Stimulated activated CD4-positive, alpha-beta T cell treated with anti-CD3 and anti-CD28 coated beads, TNF-alpha, amount 100 ng/mL, for 24 hours (primary cell): Measurements from ENCODE around the gene DSC2.

Experiments
- DNase-seq, 3 experiments: peaks; one replicate each; pipeline ENCODE4 v3.0.0-alpha.2; 2020; ENCODE audit warnings: low read depth in 3 of 3

The DSC2 gene

DNA sequence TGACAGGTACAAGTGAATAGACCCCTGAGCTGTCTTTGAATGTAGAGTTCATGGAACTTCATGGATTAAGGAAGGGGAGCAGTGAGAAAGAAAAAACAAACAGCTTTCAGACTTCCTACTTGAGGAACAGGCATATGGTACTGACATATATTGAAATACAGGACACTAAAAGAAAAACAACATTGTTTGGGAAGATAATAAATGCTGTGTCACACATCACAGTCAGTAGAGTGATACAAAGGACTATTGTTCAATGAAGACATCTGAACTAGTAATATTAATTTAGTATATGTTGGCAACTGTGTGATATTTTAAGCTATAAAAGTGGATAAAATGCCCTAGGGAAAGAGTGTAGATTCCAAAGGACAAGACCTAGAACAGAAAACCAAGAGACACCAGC, 3.3 kb downstream of the DSC2 start:
- no peak for DNase-seq

- DNase-seq, result no peak
These were observed 4.6 kb downstream of the DSC2 start for GRCh38 chr18:31097666-31098065.

DNA sequence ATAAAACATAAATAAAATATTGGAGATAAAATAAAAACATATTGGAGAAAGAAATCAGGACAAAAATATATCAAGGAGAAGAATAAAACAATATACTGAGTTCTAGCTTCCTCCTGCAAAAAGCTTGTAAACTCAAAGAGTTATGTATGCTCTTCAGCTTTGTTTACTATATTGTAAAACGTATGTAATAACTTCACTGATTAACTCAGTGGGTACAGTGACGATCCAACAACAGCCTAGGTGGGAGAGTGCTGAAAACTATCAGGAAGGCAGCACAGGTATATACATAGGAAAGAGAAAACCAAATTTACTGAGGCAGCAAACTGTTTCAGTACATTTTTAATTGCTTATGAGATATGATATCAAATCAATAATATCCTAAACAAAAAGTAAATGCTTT, 8.3 kb downstream of the DSC2 start:
- no peak for DNase-seq

- no peak for DNase-seq
These were observed 8.9 kb downstream of the DSC2 start for GRCh38 chr18:31093294-31093693.

GRCh38 chr18:31091350-31091749, 10.9 kb downstream of the DSC2 start:
- DNase-seq, result no peak

GRCh38 chr18:31088532-31088931, 13.7 kb downstream of the DSC2 start:
- no peak for DNase-seq

DNA sequence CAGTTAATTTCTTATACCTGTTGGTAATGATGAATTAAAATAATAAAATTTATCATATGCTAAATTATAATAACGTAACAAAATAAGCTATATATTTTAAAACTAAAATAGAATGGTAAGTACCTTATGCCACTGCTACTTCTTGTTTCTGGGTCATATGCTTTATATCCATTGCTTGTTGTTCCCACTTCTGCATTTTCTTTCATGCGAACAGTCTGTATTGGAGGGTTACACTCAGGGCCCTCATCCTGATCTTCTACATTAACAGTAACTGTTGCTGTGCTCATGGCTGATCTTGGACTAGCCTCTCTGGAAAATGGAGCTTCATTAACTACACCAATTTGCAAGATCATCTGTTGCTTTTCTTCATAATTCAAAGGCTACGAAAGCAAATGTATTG, 22.2 kb downstream of the DSC2 start:
- DNase-seq, result no peak

DNA sequence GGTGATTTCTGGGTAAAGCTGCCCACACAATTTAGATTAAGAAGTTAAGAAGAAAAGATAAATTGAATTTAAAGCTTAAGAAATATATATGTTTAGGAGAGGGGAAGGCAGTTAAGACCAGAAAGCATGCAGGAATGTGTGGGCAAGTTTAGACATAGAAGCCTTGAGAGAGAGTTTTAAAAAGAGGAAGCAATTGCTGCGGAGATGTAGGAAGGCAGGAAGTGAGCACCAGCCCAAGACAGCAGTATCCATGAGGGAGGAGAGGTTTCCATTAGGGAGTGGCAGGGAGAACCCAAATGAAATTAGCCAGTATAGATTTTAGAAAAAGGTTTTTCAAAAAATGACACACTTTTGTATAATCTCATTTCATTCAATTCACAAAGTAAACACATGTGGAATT, 24.3 kb downstream of the DSC2 start:
- DNase-seq, result no peak

GRCh38 chr18:31072175-31072574, 30.0 kb downstream of the DSC2 start:
- DNase-seq, result no peak

GRCh38 chr18:31070206-31070605, 32.0 kb downstream of the DSC2 start:
- DNase-seq, result no peak

GRCh38 chr18:31066266-31066665, 36.0 kb downstream of the DSC2 start:
- DNase-seq, result no peak

- DNase-seq, result no peak
These were observed 37.0 kb downstream of the DSC2 start for GRCh38 chr18:31065036-31065773.

DNA sequence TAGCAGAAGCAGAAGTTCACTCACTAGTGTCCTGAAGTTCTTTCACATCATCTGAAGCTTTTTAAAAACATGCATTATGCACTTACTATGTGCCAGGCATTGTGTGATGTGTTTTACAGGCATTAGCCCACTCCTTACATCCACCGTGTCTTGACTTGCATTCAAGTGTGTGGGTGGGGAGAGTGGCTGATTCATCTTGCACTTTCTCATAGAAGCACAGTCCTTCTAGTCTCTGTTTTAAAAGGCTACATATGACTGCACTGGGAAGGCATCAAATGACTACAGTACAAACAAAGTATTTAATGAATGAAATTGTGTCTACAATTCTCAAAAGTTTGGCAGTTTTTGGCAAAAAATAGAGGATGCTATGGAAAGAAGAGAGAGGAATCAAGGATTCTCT, 38.1 kb downstream of the DSC2 start:
- DNase-seq, result no peak

GRCh38 chr18:31061945-31062344, 40.3 kb downstream of the DSC2 start:
- DNase-seq, result no peak

DNA sequence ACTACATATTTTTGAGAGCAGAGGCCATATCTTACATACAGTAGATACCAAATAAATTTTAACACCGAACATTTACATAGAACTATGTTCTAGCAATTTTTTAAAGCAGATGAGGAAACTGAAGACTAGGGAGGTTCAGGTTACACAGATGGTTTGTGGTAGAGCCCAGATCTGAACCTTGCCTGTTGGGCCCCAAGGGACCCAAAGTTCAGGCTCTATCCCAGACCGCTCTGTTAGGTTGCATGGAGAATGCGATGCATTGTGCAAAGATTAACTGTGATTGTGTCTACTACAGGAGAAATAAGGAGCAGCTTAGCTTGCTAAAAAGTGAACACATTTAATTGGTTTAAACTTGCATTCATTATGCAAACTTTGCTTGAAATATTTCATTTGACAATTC, 43.3 kb downstream of the DSC2 start:
- DNase-seq, result no peak

- DNase-seq, result no peak
These were observed 44.3 kb downstream of the DSC2 start for GRCh38 chr18:31057917-31058316.

- DNase-seq, result no peak
These were observed 45.2 kb downstream of the DSC2 start for GRCh38 chr18:31057051-31057450.

GRCh38 chr18:31056296-31056695, 45.9 kb downstream of the DSC2 start:
- DNase-seq, result no peak

GRCh38 chr18:31050635-31051034, 51.6 kb downstream of the DSC2 start:
- no peak for DNase-seq

DNA sequence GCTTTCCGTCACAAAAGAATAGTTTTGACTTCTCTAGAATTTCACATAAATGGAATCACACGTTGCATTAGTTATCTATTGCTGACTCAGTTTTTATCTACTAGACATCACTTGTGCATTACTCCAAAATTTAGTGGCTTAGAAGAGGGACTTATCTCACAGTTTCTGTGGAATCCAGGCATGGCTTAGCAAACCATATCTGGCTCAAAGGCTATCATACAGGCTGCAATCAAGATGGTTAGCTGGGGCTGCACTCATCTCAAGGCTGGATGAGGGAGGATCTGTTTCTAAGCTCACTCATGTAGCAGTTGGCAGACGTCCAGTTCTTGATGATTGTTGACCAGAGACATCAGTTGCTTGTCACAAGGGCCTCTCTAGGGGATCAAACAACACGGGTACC, 53.0 kb downstream of the DSC2 start:
- DNase-seq, result no peak

GRCh38 chr18:31048216-31048615, 54.0 kb downstream of the DSC2 start:
- no peak for DNase-seq

DNA sequence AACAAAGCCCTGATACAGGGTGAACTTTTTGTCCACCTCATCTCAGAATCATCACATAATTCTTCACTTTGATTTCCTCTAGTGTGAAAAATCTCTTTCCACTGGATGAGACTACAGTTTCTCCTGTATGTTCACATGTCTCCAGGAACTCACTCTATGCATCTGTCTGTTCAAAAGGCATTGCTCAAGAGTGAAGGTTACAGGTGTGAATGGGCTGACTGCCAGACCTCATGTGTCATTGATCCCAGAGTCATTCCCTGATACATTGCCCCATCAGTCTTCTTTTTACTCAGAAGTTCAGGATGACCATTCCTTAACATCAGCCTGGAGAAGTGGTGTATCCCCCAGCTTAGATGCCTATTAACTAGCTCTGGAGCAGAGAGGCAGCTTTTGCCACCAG, 55.3 kb downstream of the DSC2 start:
- DNase-seq, result no peak

- DNase-seq, result no peak
These were observed 56.6 kb downstream of the DSC2 start for GRCh38 chr18:31045599-31045998.

GRCh38 chr18:31044926-31045325, 57.3 kb downstream of the DSC2 start:
- DNase-seq, result no peak
